Measurements from ENCODE around the gene KCTD13.
"Not testable (repeated sequence)": the region's sequence is repeated elsewhere in the genome, so short reads cannot be mapped to it uniquely, and the experiment has no call there.

The KCTD13 gene

GRCh38 chr16:29943846-29944799 lies 18.1 kb upstream of the KCTD13 start:
- peak; percentile 39 for DNase-seq

- peak; percentile 28 for DNase-seq
Observed at GRCh38 chr16:29940656-29941055, 14.6 kb upstream of the KCTD13 start.

- DNase-seq = not testable (repeated sequence)
Observed at GRCh38 chr16:29931750-29932149, 5.7 kb upstream of the KCTD13 start.

GRCh38 chr16:29927070-29927905 lies 1.3 kb upstream of the KCTD13 start:
- peak; percentile 8 for DNase-seq

- peak; percentile 51 for DNase-seq
Observed at GRCh38 chr16:29926711-29927052, 656 bp upstream of the KCTD13 start.

- DNase-seq = no peak
Observed at GRCh38 chr16:29925105-29925756, 795 bp downstream of the KCTD13 start.

- no peak for DNase-seq
Observed at GRCh38 chr16:29922986-29923501, 3.0 kb downstream of the KCTD13 start.

GRCh38 chr16:29922326-29922725 lies 3.7 kb downstream of the KCTD13 start:
- no peak for DNase-seq

GRCh38 chr16:29921034-29921385 lies 5.0 kb downstream of the KCTD13 start:
- DNase-seq = no peak

GRCh38 chr16:29920288-29921033 lies 5.6 kb downstream of the KCTD13 start:
- DNase-seq = no peak

- no peak for DNase-seq
Observed at GRCh38 chr16:29916979-29917378, 9.0 kb downstream of the KCTD13 start.

- no peak for DNase-seq
Observed at GRCh38 chr16:29915590-29916247, 10.3 kb downstream of the KCTD13 start.

- DNase-seq = no peak
Observed at GRCh38 chr16:29913514-29913913, 12.5 kb downstream of the KCTD13 start.

GRCh38 chr16:29912087-29912486 lies 13.9 kb downstream of the KCTD13 start:
- DNase-seq = no peak

- DNase-seq = no peak
Observed at GRCh38 chr16:29911676-29912010, 14.4 kb downstream of the KCTD13 start.

GRCh38 chr16:29910819-29911675 lies 15.0 kb downstream of the KCTD13 start:
- no peak for DNase-seq

GRCh38 chr16:29909851-29910250 lies 16.2 kb downstream of the KCTD13 start:
- not testable (repeated sequence) for DNase-seq

- DNase-seq = no peak
Observed at GRCh38 chr16:29909391-29909790, 16.6 kb downstream of the KCTD13 start.

GRCh38 chr16:29908719-29909220 lies 17.3 kb downstream of the KCTD13 start:
- DNase-seq = no peak

GRCh38 chr16:29907973-29908372 lies 18.1 kb downstream of the KCTD13 start:
- no peak for DNase-seq
